Activated naive CD4-positive, alpha-beta T cell treated with Interleukin-2 at 50 U/mL for 16 hours (primary cell): Measurements from ENCODE around the gene VPS35L.
"Not testable (repeated sequence)": the region's sequence is repeated elsewhere in the genome, so short reads cannot be mapped to it uniquely, and the experiment has no call there.

ENCODE experiments used
- DNase-seq: peaks from one replicate; pipeline ENCODE4 v3.0.0-alpha.2; 2020

Gene VPS35L

GRCh38 chr16:19540241-19540970 is 15.1 kb upstream of the VPS35L start:
- no peak for DNase-seq

DNA sequence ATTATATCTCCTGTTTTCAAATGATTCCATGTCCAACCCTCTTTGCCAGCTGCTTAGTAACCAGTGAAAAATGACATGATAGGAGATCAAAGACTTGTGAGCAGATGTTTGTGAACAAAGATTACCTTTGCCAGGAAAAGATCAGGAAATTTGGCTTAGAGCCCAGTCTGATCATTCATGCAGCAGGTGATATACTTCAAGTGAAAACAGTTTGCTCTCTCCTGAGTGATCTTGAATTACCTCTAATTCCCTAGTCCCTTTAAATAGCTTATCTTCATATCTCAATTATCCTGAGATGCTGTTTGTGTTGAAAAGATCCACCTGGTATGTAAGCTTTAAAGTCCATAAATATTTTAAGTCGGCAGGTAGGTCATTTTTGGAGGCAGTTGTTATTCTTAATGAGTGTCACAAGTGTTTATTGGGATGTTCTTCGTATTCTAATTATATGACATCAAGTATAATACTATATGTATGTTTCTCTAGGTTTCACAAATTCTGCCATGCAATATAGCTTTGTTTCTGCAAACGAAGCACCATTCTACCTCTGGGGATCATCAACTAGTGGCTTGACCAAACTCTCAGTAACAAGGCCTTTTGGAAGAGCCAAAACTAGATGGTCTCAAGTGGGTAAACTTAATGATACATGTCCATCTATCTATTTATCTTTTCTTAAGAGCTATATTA is 13.2 kb upstream of the VPS35L start:
- DNase-seq = no peak

DNA sequence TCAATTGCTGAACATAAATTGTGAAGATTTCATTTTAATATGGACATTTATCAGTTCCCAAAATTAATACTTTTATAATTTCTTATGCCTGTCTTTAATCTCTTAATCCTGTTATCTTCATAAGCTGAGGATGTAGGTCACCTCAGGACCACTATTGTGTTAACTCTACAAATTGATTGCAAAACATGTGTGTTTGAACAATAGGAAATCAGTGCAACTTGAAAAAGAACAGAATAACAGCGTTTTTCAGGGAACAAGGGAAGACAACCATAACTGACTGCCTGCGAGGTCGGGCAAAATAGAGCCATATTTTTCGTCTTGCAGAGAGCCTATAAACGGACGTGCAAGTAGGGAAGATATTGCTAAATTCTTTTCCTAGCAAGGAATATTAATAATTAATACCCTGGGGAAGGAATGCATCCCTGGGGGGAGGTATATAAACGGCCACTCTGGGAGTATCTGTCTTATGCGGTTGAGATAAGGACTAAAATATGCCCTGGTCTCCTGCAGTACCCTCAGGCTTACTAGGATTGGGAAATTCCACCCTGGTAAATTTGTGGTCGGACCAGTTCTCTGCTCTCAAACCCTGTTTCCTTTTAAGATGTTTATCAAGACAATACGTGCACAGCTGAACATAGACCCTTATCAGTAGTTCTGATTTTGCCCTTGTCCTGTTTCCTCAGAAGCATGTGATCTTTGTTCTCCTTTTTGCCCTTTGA is 12.1 kb upstream of the VPS35L start:
- not testable (repeated sequence) for DNase-seq

- DNase-seq = no peak
Measured at GRCh38 chr16:19548144-19548543, 7.4 kb upstream of the VPS35L start.

- no peak for DNase-seq
Measured at GRCh38 chr16:19549673-19550072, 5.8 kb upstream of the VPS35L start.

DNA sequence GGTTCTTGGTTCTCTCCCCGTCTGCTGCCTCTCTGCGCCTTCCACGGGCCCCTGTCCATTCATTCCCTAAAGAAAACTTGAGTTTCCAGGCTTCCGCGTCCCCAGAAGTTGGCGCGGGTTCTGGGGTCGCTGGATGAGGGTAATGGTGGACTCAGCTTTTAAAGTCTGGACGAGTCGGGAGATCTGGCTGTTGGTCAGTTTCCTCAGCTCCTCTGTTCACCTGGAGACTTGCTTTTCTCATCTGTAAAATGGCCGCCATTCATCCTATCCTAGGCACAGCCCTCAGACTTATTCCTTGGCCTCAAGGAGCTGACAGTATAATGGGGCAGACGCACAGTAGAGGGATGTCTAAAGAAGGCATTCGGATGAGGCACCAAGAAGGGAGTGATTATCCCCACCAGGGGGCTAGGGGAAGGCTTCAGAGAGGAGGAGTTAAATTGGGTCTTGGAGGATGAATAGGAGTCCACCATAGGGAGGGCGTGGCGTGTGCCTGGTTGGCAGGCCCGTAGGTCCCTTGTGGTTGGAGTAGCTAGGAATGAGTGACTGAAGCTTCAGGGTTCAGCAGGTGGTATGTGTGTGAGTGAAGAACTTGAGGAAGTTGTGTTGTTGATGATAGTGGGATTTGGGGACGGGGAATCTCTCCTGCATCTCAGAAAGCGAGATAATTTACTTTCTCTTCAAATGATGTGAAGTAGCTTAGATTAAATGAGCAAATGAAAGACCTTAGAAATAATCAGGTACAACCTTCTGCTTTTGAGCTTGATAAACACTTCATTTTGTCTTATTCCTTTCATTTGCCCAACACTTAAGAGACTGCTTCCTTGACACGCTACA is 652 bp downstream of the VPS35L start:
- peak; percentile 19 for DNase-seq

GRCh38 chr16:19559242-19559910 is 3.9 kb downstream of the VPS35L start:
- DNase-seq = peak; percentile 4

DNA sequence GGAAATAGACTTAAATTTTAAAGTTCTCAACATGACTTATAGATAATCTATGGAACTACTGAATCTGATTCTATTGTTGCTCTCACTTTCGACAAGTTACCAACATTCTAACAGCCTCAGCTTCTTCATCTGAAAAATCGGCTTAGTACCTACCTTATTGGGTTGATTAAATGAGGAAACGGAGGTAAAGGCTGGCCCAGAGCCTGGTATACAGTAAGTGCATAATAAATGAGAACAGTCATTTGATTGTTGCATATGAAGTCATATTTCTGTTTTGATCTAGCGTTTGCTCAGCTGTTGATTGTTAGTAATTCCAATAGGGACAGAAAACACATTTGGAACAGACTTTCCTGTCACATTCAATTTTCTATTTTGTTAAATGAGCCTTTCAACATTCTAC is 4.6 kb downstream of the VPS35L start:
- no peak for DNase-seq

DNA sequence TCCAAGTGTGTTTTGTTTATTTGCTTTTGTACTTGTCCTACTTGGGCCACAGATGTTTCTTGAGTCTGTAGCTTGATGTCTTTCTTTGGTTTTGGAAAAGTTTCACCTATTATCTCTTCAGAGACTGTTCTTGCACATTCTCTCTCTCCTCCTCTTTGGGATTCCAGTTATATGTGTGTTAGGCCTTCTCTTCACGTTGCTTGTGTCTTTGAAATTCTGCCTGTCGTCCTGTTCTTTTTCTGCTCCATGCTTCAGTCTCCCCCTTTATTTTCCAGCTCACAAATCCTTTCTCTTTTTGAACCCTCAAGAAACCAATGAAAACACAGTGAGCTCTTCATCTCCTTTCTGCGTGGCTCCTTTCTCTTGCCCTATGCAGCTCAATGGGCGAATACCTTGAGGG is 7.9 kb downstream of the VPS35L start:
- no peak for DNase-seq

- no peak for DNase-seq
Measured at GRCh38 chr16:19566362-19566761, 10.9 kb downstream of the VPS35L start.

- no peak for DNase-seq
Measured at GRCh38 chr16:19567560-19567959, 12.1 kb downstream of the VPS35L start.

GRCh38 chr16:19573997-19574396 is 18.5 kb downstream of the VPS35L start:
- DNase-seq = no peak

GRCh38 chr16:19574615-19575014 is 19.1 kb downstream of the VPS35L start:
- DNase-seq = no peak

- DNase-seq = no peak
Measured at GRCh38 chr16:19578378-19578971, 23.0 kb downstream of the VPS35L start.

DNA sequence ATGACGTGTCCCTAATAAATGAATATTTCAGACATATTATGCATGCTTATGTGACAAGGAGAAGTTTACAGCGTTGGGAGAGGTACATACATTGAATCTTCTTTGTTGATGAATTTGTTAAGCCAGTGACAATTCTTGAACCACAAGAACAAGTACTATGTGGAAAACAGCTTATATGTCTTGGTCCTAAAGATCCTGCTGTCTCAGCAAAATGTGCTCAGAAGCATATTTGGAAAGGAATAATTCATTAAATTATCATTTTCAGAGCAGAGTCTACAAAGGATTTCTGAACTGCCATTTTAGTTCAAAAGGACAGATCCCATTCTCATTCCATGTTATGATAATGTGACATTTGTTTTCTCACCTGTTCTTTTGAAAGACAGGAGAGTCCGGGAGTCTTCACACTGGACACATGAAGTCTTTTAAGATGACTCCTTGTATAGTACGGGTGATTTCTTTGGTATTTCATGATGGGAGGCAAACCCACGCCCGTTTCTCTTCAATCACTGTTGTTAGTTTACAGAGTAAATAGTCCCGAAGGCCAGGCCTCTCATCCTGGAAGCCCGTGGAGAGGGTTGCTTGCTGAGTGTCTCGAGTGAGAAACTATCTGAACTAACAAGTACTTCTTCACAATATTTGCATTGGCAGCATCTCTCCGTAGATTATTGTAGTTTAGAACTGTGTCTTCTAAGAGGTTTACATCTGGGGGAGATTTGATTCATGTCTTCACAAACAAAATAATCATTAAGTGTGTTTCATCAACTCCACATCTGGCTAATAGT is 26.7 kb downstream of the VPS35L start:
- no peak for DNase-seq

- peak; percentile 17 for DNase-seq
Measured at GRCh38 chr16:19583665-19584300, 28.3 kb downstream of the VPS35L start.

DNA sequence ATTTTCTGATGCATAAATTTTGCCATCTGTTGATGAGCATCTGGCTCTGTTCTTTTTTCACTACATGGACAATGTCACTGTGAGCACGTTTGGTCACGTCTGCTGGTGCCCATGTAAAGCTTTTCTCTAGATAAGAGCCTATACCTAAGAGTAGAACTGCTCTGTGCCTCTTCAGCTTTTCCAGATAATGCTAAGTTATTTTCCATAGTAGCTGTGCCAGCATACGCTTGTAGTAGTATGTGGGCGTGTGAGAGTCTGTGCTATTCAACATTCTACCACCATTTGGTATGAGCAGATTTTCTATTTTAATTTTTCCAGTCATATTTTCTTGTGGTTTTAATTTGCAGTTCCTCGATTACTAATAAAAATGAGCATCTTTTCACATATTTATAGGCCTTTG is 33.2 kb downstream of the VPS35L start:
- no peak for DNase-seq

DNA sequence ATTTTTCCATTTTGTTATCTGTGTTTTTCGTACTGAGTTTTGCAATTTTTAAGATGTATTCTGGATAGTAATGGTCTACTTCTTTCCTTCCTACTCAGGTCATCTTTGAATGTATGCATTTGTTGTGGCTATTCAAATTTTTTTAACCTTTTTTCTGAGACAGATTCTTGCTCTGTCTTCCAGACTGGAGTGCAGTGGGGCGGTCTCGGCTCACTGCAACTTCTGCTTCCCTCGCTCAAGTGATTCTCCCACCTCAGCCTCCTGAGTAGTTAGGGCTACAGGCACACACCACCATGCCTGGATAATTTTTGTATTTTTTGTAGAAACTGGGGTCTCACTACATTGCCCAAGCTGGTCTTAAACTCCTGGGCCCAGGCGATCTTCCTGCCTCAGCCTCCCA is 33.6 kb downstream of the VPS35L start:
- DNase-seq = no peak

DNA sequence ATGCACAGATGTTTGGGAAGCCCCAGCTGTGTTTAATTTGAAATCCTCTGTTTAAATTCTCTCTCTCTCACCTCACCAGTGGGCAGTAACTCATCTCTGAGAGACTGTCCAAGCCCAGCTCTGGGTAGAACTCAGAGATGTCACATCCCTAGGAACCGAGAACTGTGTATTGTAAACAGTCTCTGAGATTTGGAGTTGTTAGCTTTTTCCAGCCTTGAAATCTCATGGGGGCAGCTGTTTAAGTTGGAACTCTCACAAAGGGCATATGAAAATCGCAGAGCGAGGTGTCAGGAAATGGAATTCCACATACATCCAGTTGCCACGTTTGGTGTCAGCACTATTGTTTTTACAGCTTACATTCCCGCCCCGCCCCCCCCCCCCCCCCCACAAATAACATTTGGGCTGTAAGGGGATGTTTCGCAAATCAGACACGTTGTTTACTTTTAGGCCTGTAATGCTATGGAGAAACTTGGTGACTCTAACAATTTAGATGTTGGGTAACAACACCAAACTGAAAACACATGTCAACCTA is 34.3 kb downstream of the VPS35L start:
- DNase-seq = no peak

- no peak for DNase-seq
Measured at GRCh38 chr16:19595043-19595767, 39.7 kb downstream of the VPS35L start.
